Ovary (tissue), 3 donors: ENCODE results near the gene RAB40C.

ENCODE experiments used
- CTCF ChIP-seq, 3 donors: fragments of 450-650 bp in 2 of 3; fragments of 200-600 bp in 1 of 3; IDR thresholded peaks; one replicate each; pipeline versions ENCODE4 v1.5.1 to v1.8.0; 2016 to 2022; ENCODE audit warnings: antibody characterized with exemption in 3 of 3, mild to moderate bottlenecking in 1 of 3
- EP300 ChIP-seq: sonication (generic); formaldehyde crosslinking; IDR thresholded peaks from one replicate; pipeline ENCODE4 v1.6.1; 2017; ENCODE audit warnings: antibody characterized with exemption
- donor health status: DM: no; HTN: no; CAD: no.

GRCh38 chr16:659618-660017 lies 69.8 kb downstream of the RAB40C start:
- TF ChIP-seq EP300 = no peak
- TF ChIP-seq CTCF (IDR thresholded peaks at IDR 0.05) = no peak
